Sigmoid colon (tissue), 7 donors: ENCODE data around the gene GPC3. TPM values are rescaled to one million over a fixed set of nuclear protein-coding genes. Genes with fewer than 3 reads are reported as not detected.
"Not testable (repeated sequence)": the region's sequence is repeated elsewhere in the genome, so short reads cannot be mapped to it uniquely, and the experiment has no call there.

Source experiments
- DNase-seq: peaks from one replicate; pipeline ENCODE4 v3.0.0-alpha.2; 2019
- H3K27ac ChIP-seq, 4 donors: fragments of 200-600 bp; sonication (generic); one replicate each; pipeline ENCODE4 v1.5.1; 2016 to 2019; ENCODE audit warnings: mild to moderate bottlenecking in 1 of 4
- H3K27me3 ChIP-seq, 3 donors: fragments of 200-600 bp; sonication (generic); one replicate each; pipeline ENCODE4 v1.5.1; 2019; ENCODE audit warnings: mild to moderate bottlenecking in 1 of 3
- H3K36me3 ChIP-seq, 4 donors: fragments of 200-600 bp; sonication (generic); one replicate each; pipeline ENCODE4 v1.5.1; 2016 to 2019
- H3K4me1 ChIP-seq, 4 donors: fragments of 200-600 bp; sonication (generic); one replicate each; pipeline ENCODE4 v1.5.1; 2017 to 2019
- H3K4me3 ChIP-seq, 4 donors: fragments of 200-600 bp; sonication (generic); one replicate each; pipeline ENCODE4 v1.5.1; 2017 to 2019; ENCODE audit warnings: mild to moderate bottlenecking in 2 of 4, moderate library complexity in 1 of 4
- H3K9me3 ChIP-seq, 4 donors: fragments of 200-600 bp in 3 of 4; sonication (generic) in 3 of 4; one replicate each; pipeline versions ENCODE4 v1.5.1 to v1.6.1; 2013 to 2019
- CTCF ChIP-seq, 4 experiments: fragments of 450-650 bp in 3 of 4; fragments of 200-600 bp in 1 of 4; IDR thresholded peaks; one replicate each; pipeline ENCODE4 v1.5.1; 2016 to 2019; ENCODE audit warnings: antibody characterized with exemption in 4 of 4, mild to moderate bottlenecking in 3 of 4, moderate library complexity in 2 of 4
- EP300 ChIP-seq, 4 donors: sonication (generic); formaldehyde crosslinking; IDR thresholded peaks; one replicate each; pipeline ENCODE4 v1.6.1; 2017; ENCODE audit warnings: antibody characterized with exemption in 4 of 4
- POLR2A ChIP-seq, 2 donors: fragments of 450-650 bp; IDR thresholded peaks; one replicate each; pipeline ENCODE4 v1.6.1; 2016; ENCODE audit warnings: antibody characterized with exemption in 2 of 2, mild to moderate bottlenecking in 2 of 2, moderate library complexity in 2 of 2
- POLR2AphosphoS5 ChIP-seq, 4 donors: sonication (generic); formaldehyde crosslinking; IDR thresholded peaks; one replicate each; pipeline ENCODE4 v1.6.1; 2017; ENCODE audit warnings: antibody characterized with exemption in 4 of 4
- WGBS, 2 donors: extraction: QIAGEN DNeasy Blood & Tissue Kit; methylation state at CpG; one replicate each; pipeline ENCODE4 v1.1.7; 2013; 5-methylcytosine and 5-hydroxymethylcytosine counted together
- intact Hi-C: fragments of 100-400 bp; cut with DNase I; formaldehyde crosslinking; loops from one replicate; pipeline ENCODE4 v1.15.1; 2023
- polyA plus RNA-seq, 3 donors: library from polyadenylated mRNA; stranded (reverse); fragments of 200-250 nt; gene quantifications; one replicate each; pipeline ENCODE4 v1.2.3, GENCODE V29; 2013
- total RNA-seq, 4 donors: library from RNA; depleted of rRNA; stranded (reverse); fragments of >200 nt; gene quantifications; one replicate each; pipeline ENCODE4 v1.1.0, GENCODE V29; 2016
- donor health status: healthy with polysubstance abuse.
- donor health status: Bipolar disorder and iron deficiency.
- donor health status: healthy.

The GPC3 gene
- total and polyA plus RNA-seq, 7 donors, result 0.46 to 31.4 (median 2.7) TPM

- Histone ChIP-seq H3K4me3 (no peak overlapping the region), H3K27ac (no peak overlapping the region), H3K9me3 (no peaks in the 10 kb centered on the region), H3K27me3 (no peaks in the 10 kb centered on the region), H3K36me3 (no peaks in the 10 kb centered on the region), H3K4me1 (no peaks in the 10 kb centered on the region)
- no peak for TF ChIP-seq CTCF (IDR thresholded peaks at IDR 0.05)
- TF ChIP-seq POLR2A (IDR thresholded peaks at IDR 0.05), result no peak
- no peak for TF ChIP-seq EP300 (IDR thresholded peaks at IDR 0.05)
- TF ChIP-seq POLR2AphosphoS5 (IDR thresholded peaks at IDR 0.05), result no peak
- DNase-seq, result no peak
- intact Hi-C loops, result no loop called here
- 68 to 79% methylated on average over 4 of the region's 4 CpGs for WGBS, 2 donors
Measured at GRCh38 chrX:133627673-133628072, 357.7 kb downstream of the GPC3 start.

- WGBS, 2 donors, result 90 to 92% methylated on average over 10 of the region's 10 CpGs
- H3K27ac ChIP-seq, intact Hi-C loops, H3K4me1 ChIP-seq, DNase-seq, H3K4me3 ChIP-seq, H3K36me3 ChIP-seq, H3K27me3 ChIP-seq, H3K9me3 ChIP-seq: not testable (repeated sequence)
Measured at GRCh38 chrX:133621384-133621783, 364.0 kb downstream of the GPC3 start.

- intact Hi-C loops, result no loop called here
- 85 to 86% methylated on average over 1 of the region's 1 CpG for WGBS, 2 donors
- no peaks in the 10 kb centered on the region for H3K36me3 ChIP-seq
- H3K27ac ChIP-seq, result no peak overlapping the region
- H3K4me1 ChIP-seq, result peaks cover 0 to 6% (median 0%) of the 10 kb centered on the region in 4 donors
- no peak for DNase-seq
- no peak overlapping the region for H3K4me3 ChIP-seq
- H3K27me3 ChIP-seq, result no peaks in the 10 kb centered on the region
- H3K9me3 ChIP-seq, result no peaks in the 10 kb centered on the region
- TF ChIP-seq EP300 (IDR thresholded peaks at IDR 0.05) (no peak), POLR2AphosphoS5 (IDR thresholded peaks at IDR 0.05) (no peak), CTCF (IDR thresholded peaks at IDR 0.05) (no peak), POLR2A (IDR thresholded peaks at IDR 0.05) (no peak)
Measured at GRCh38 chrX:133611676-133612075, 373.7 kb downstream of the GPC3 start.

- intact Hi-C loops, result no loop called here
- Histone ChIP-seq H3K27ac (no peak overlapping the region), H3K4me1 (peaks cover 0 to 6% (median 0%) of the 10 kb centered on the region in 4 donors), H3K4me3 (no peak overlapping the region), H3K9me3 (no peaks in the 10 kb centered on the region), H3K36me3 (no peaks in the 10 kb centered on the region), H3K27me3 (no peaks in the 10 kb centered on the region)
- DNase-seq, result no peak
- WGBS, 2 donors, result 92 to 95% methylated on average over 1 of the region's 1 CpG
- no peak for TF ChIP-seq POLR2AphosphoS5 (IDR thresholded peaks at IDR 0.05)
- TF ChIP-seq CTCF (IDR thresholded peaks at IDR 0.05), result no peak
- no peak for TF ChIP-seq EP300 (IDR thresholded peaks at IDR 0.05)
- no peak for TF ChIP-seq POLR2A (IDR thresholded peaks at IDR 0.05)
Measured at GRCh38 chrX:133610056-133610455, 375.3 kb downstream of the GPC3 start.

GRCh38 chrX:133609166-133609565 is 376.2 kb downstream of the GPC3 start:
- Histone ChIP-seq H3K9me3 (no peaks in the 10 kb centered on the region), H3K27ac (no peak overlapping the region), H3K4me1 (peaks cover 0 to 6% (median 0%) of the 10 kb centered on the region in 4 donors), H3K36me3 (no peaks in the 10 kb centered on the region), H3K4me3 (no peak overlapping the region), H3K27me3 (no peaks in the 10 kb centered on the region)
- WGBS, 2 donors, result 79 to 93% methylated on average over 4 of the region's 4 CpGs
- no peak for DNase-seq
- TF ChIP-seq CTCF (IDR thresholded peaks at IDR 0.05), result no peak
- TF ChIP-seq POLR2AphosphoS5 (IDR thresholded peaks at IDR 0.05), result no peak
- no peak for TF ChIP-seq EP300 (IDR thresholded peaks at IDR 0.05)
- no peak for TF ChIP-seq POLR2A (IDR thresholded peaks at IDR 0.05)
- intact Hi-C loops, result no loop called here
